SU-DHL-6 (cell line): ENCODE data around the gene CLCN4.

ENCODE experiments used
- H2AFZ ChIP-seq: fragments of 200-600 bp; sonication (generic); 2 replicates; pipeline ENCODE4 v1.6.1; 2014; ENCODE audit warnings: low read depth, mild to moderate bottlenecking, moderate library complexity, mixed read lengths, antibody characterized with exemption, low read length; ENCODE audit not compliant: severe bottlenecking
- H3F3A ChIP-seq: fragments of 200-600 bp; shearing (Covaris generic); 2 replicates; pipeline ENCODE4 v1.6.0; 2016; ENCODE audit warnings: antibody characterized with exemption, mild to moderate bottlenecking; ENCODE audit not compliant: insufficient read depth
- H3K27ac ChIP-seq: fragments of 200-600 bp; sonication (generic); 2 replicates; pipeline ENCODE4 v1.5.1; 2016; ENCODE audit warnings: low read depth, mild to moderate bottlenecking, low read length, moderate library complexity, mixed read lengths
- H3K27me3 ChIP-seq: fragments of 200-600 bp; sonication (generic), shearing (Covaris generic); 2 replicates; pipeline ENCODE4 v1.6.0; 2014; ENCODE audit warnings: mild to moderate bottlenecking, low read length
- H3K36me3 ChIP-seq: fragments of 200-600 bp; sonication (generic); 2 replicates; pipeline ENCODE4 v1.6.1; 2014; ENCODE audit warnings: mild to moderate bottlenecking, low read length, mixed read lengths
- H3K4me2 ChIP-seq: fragments of 300-600, 200-600 bp; shearing (Covaris generic), sonication (generic); 2 replicates; pipeline ENCODE4 v1.6.0; 2014; ENCODE audit warnings: low read length, low read depth, mild to moderate bottlenecking; ENCODE audit not compliant: poor library complexity, severe bottlenecking
- H3K4me3 ChIP-seq: fragments of 200-600 bp; sonication (generic); 2 replicates; pipeline ENCODE4 v1.5.1; 2014; ENCODE audit warnings: antibody characterized with exemption, low read length, mild to moderate bottlenecking, mixed read lengths; ENCODE audit not compliant: insufficient read depth, poor library complexity, severe bottlenecking
- H3K79me2 ChIP-seq: fragments of 200-600 bp; sonication (generic); 2 replicates; pipeline ENCODE4 v1.6.1; 2014; ENCODE audit warnings: mild to moderate bottlenecking, low read length, moderate library complexity; ENCODE audit not compliant: insufficient read depth
- H3K9ac ChIP-seq: fragments of 200-600 bp; sonication (generic); 2 replicates; pipeline ENCODE4 v1.7.0; 2014; ENCODE audit warnings: mild to moderate bottlenecking, low read length
- H3K9me2 ChIP-seq: fragments of 200-600 bp; sonication (generic); replicated peaks from 2 replicates; pipeline ENCODE4 v1.6.1; 2014; ENCODE audit warnings: low read length; ENCODE audit not compliant: insufficient read depth
- H3K9me3 ChIP-seq: fragments of 200-600 bp; sonication (generic); 2 replicates; pipeline ENCODE4 v1.6.1; 2014; ENCODE audit warnings: low read length, mixed read lengths; ENCODE audit not compliant: insufficient read depth
- H4K20me1 ChIP-seq: fragments of 200-600 bp; sonication (generic); 2 replicates; pipeline ENCODE4 v1.6.1; 2014; ENCODE audit warnings: low read depth, mild to moderate bottlenecking, antibody characterized with exemption, low read length, moderate library complexity, mixed read lengths
- EZH2phosphoT487 ChIP-seq: fragments of 200-600 bp; sonication (generic), shearing (Covaris generic); conservative IDR thresholded peaks from 2 replicates; pipeline ENCODE4 v1.6.1; 2018; ENCODE audit warnings: mild to moderate bottlenecking, antibody characterized with exemption, low read length, moderate library complexity, mixed read lengths
- TF ChIP-seq, protein P1 (sequence below): fragments of 200-600 bp; sonication (generic); IDR thresholded peaks from one replicate; pipeline ENCODE4 v1.5.1; 2017; ENCODE audit warnings: antibody characterized with exemption, mild to moderate bottlenecking, low read length, moderate library complexity; ENCODE audit not compliant: insufficient read depth, poor library complexity, severe bottlenecking

The CLCN4 gene

GRCh38 chrX:10140264-10140663 lies 16.5 kb upstream of the CLCN4 start:
- Histone ChIP-seq H3K9ac (no peak overlapping the region), H3K79me2 (no peaks in the 10 kb centered on the region), H3K9me3 (no peaks in the 10 kb centered on the region), H3K4me3 (no peak overlapping the region), H3K27me3 (no peaks in the 10 kb centered on the region), H3K27ac (no peak overlapping the region), H3K9me2 (no peaks in the 10 kb centered on the region), H2AFZ (no peak overlapping the region), H3K36me3 (no peaks in the 10 kb centered on the region), H4K20me1 (no peaks in the 10 kb centered on the region), H3K4me2 (no peak overlapping the region), H3F3A (no peaks in the 10 kb centered on the region)
- TF ChIP-seq, protein P1, sequence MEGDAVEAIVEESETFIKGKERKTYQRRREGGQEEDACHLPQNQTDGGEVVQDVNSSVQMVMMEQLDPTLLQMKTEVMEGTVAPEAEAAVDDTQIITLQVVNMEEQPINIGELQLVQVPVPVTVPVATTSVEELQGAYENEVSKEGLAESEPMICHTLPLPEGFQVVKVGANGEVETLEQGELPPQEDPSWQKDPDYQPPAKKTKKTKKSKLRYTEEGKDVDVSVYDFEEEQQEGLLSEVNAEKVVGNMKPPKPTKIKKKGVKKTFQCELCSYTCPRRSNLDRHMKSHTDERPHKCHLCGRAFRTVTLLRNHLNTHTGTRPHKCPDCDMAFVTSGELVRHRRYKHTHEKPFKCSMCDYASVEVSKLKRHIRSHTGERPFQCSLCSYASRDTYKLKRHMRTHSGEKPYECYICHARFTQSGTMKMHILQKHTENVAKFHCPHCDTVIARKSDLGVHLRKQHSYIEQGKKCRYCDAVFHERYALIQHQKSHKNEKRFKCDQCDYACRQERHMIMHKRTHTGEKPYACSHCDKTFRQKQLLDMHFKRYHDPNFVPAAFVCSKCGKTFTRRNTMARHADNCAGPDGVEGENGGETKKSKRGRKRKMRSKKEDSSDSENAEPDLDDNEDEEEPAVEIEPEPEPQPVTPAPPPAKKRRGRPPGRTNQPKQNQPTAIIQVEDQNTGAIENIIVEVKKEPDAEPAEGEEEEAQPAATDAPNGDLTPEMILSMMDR, result no peak
- no peak for TF ChIP-seq EZH2phosphoT487

DNA sequence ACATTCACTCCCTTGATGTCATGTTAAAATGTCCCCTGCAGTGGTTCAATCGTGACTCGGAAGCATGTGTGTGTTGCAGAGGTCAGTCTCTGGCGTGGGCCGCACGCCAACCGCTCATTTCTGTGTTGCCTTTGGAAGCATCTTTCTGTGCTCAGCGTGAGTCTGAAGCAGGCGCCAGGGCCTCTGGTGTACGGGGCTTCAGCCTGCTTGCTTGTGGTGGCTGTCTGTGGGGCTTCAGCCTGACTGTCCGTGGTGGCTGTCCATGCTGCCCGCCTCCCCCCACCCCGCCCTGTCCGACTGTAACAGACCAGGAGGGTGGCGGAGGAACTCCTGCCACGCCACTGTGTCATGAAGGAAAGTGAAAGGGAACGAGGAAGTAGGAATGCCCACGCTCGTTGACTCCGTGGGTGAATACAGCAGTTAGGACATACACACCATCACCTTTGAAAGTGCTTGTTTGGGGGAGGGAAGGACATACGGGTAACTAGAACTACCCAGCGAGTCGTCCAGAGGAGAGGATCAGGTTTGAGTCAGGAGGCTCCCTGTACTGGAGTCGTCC lies 14.7 kb upstream of the CLCN4 start:
- H3K4me3 ChIP-seq, result no peak overlapping the region
- H3K36me3 ChIP-seq, result no peaks in the 10 kb centered on the region
- H3K27me3 ChIP-seq, result no peaks in the 10 kb centered on the region
- H2AFZ ChIP-seq, result no peak overlapping the region
- no peaks in the 10 kb centered on the region for H3F3A ChIP-seq
- H3K9me3 ChIP-seq, result no peaks in the 10 kb centered on the region
- no peaks in the 10 kb centered on the region for H4K20me1 ChIP-seq
- no peak overlapping the region for H3K9ac ChIP-seq
- no peaks in the 10 kb centered on the region for H3K79me2 ChIP-seq
- H3K4me2 ChIP-seq, result no peak overlapping the region
- H3K27ac ChIP-seq, result no peak overlapping the region
- no peaks in the 10 kb centered on the region for H3K9me2 ChIP-seq
- TF ChIP-seq EZH2phosphoT487, result no peak
- TF ChIP-seq, protein P1, result no peak

- no peak overlapping the region for H3K4me3 ChIP-seq
- no peak overlapping the region for H3K27ac ChIP-seq
- no peaks in the 10 kb centered on the region for H3K36me3 ChIP-seq
- H3K9me3 ChIP-seq, result no peaks in the 10 kb centered on the region
- H3F3A ChIP-seq, result no peaks in the 10 kb centered on the region
- TF ChIP-seq, protein P1, result no peak
- no peak for TF ChIP-seq EZH2phosphoT487
- H3K9ac ChIP-seq, result no peak overlapping the region
- H3K79me2 ChIP-seq, result no peaks in the 10 kb centered on the region
- no peaks in the 10 kb centered on the region for H3K9me2 ChIP-seq
- H4K20me1 ChIP-seq, result no peaks in the 10 kb centered on the region
- H3K27me3 ChIP-seq, result no peaks in the 10 kb centered on the region
- H2AFZ ChIP-seq, result no peak overlapping the region
- no peak overlapping the region for H3K4me2 ChIP-seq
Observed at GRCh38 chrX:10143071-10143983, 13.4 kb upstream of the CLCN4 start.
